HG03558 (cell line): ENCODE data around the gene SNAP29.
"Not testable (repeated sequence)": the region's sequence is repeated elsewhere in the genome, so short reads cannot be mapped to it uniquely, and the experiment has no call there.

Source experiments
- ATAC-seq: cut with Tn5 transposase; IDR thresholded peaks from one replicate; pipeline ENCODE4 v1.9.1; 2021; ENCODE audit warnings: moderate number of reproducible peaks; ENCODE audit not compliant: unreplicated experiment; ENCODE audit errors: extremely low read depth

Gene SNAP29

DNA sequence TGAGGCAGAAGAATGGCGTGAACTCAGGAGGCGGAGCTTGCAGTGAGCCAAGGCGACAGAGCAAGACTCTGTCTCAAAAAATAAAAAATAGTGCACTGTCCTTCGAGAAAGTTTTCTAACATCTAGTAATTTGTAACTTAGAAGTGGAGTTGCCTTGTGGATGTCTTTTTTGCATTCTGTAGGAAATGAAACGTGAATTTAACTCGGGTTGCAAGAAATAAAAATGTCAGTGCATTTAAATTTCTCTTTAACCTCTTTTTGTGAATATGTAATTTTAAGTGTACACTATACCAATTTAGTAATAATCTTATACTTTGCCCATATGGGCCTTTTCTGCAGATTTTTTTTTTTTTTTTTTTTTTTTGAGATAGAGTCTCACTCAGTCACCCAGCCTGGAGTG, 32.2 kb downstream of the SNAP29 start:
- ATAC-seq: no peak

DNA sequence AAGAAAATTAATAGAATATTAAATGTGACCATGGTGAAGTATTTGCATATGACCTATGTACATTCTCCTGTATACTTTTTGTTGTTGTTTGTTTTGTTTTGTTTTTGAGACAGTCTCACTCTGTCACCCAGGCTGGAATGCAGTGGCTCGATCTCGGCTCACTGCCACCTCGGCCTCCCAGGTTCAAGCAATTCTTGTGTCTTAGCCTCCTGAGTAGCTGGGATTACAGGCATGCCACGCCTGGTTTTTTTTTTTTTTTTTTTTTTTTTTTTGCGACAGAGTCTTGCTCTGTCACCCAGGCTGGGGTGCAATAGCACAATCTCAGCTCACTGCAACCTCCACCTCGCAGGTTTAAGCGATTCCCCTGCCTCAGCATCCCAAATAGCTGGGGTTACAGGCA, 38.9 kb downstream of the SNAP29 start:
- not testable (repeated sequence) for ATAC-seq

GRCh38 chr22:20899827-20900423, 41.1 kb downstream of the SNAP29 start:
- no peak for ATAC-seq

DNA sequence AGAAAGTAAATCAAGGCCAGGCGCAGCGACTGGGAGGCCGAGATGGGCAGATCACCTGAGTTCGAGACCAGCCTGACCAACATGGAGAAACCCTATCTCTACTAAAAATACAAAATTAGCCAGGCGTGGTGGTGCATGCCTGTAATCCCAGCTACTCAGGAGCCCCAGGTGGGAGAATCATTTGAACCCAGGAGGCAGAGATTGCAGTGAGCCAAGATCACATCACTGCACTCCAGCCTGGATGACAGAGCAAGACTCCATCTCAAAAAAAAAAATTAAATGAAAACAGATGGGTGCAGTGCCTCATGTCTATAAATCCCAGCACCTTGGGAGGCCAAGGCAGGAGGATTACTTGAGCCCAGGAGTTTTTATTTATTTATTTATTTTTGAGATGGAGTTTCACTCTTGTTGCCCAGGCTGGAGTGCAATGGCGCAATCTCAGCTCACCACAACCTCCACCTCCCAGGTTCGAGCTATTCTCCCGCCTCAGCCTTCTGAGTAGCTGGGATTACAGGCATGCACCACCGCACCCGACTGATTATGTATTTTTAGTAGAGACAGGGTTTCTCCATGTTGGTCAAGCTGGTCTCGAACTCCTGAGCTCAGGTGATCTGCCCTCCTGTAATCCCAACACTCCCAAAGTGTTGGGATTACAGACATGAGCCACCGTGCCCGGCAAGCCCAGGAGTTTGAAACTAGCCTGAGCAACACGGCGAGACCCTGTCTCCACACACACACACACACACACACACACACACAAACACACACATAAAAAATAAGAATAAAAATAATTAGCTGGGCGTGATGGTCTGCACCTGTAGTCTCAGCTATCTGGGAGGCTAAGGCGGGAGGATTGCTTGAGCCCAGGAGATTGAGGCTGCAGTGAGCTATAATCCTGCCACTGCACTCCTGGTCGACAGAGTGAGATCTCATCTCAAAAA, 42.6 kb downstream of the SNAP29 start:
- not testable (repeated sequence) for ATAC-seq

GRCh38 chr22:20903093-20903492, 44.3 kb downstream of the SNAP29 start:
- no peak for ATAC-seq

GRCh38 chr22:20904008-20904979, 45.5 kb downstream of the SNAP29 start:
- no peak for ATAC-seq

- no peak for ATAC-seq
Measured at GRCh38 chr22:20904980-20905355, 46.2 kb downstream of the SNAP29 start.

DNA sequence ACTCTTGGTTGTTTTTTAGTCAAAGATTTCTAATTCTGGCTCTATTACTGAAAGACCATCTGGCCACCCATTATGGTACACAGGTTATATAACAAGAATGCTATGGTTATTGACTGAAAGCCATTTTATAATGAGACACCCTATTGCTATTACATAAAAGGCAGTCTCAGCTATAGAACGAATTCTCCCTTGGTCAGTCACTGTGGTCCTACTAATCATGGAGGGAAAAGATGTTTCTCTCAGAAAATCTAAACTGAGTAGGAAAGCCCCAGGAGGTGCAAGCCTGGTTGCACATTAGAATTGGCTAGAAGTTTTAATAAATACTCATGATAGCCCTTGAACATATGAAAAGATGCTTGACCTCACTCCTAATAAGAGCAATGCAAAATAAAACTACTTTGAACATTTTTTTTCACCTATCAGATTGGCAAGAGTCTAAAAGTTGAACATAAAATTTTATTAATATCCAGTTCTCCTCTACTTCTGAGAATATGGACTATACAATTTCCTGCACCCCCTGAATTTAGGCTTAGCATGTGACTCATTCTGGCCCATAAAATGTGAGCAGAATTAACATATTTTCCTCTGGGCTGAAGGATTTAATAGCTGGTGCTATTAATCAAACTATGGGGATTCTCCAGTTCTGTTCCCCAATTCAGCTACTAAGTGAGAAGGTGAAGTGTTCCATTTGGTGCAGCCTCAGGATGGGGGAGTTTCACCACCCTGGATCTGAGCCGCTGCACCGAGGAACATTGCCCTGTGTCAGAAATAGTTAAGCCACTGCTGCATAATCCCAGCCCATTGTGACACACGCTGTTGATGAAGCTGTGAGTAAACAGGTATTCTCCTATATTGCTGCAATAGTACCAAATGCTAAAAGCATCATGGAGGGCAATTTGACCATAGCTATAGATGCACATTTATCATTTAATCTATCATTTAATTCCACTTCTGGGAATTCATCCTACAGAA, 46.9 kb downstream of the SNAP29 start:
- ATAC-seq: no peak

- ATAC-seq: no peak
Measured at GRCh38 chr22:20906387-20906767, 47.6 kb downstream of the SNAP29 start.

- not testable (repeated sequence) for ATAC-seq
Measured at GRCh38 chr22:20908717-20909116, 49.9 kb downstream of the SNAP29 start.

DNA sequence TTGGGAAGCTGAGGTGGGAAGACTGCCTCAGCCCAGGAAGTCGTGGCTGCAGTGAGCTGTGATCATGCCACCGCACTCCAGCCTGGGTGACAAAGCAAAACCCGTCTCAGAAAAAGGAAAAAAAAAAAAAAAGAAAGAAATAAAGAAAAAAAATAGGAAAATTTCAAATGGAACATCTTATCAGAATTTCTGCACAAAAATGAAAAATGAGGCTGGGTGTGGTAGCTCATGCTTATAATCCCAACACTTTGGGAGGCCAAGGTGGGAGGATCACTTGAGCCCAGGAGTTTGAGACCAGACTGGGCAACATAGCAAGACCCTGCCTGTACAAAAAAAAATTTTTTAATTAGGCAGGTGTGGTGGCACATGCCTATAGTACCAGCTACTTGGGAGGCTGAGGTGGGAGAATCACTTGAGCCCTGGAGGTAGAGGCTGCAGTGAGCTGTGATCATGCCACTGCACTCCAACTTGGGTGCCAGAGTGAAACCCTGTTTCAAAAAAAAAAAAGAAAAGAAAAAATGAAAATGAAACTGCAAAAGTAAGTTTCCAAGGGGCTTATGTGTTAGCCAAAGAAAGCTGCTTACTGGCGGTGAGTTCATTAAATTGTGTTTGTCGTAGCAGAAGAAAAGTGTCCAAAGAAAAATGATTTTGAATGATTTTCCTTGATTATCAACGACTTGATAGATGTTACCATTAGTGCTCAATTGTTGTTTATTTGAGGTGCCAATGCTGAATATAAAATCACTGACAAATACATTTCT, 50.9 kb downstream of the SNAP29 start:
- ATAC-seq: no peak

- no peak for ATAC-seq
Measured at GRCh38 chr22:20912494-20912893, 53.7 kb downstream of the SNAP29 start.

GRCh38 chr22:20916916-20917810, 58.4 kb downstream of the SNAP29 start, which contains the start of gene CRKL:
Gene CRKL (plus strand): TSS chr22:20917407. CDS start chr22:20917935, 528 bp downstream.
- peak; percentile 81 for ATAC-seq

- no peak for ATAC-seq
Measured at GRCh38 chr22:20918663-20919218, 59.9 kb downstream of the SNAP29 start.

GRCh38 chr22:20919718-20920117, 60.9 kb downstream of the SNAP29 start:
- ATAC-seq: no peak

- ATAC-seq: no peak
Measured at GRCh38 chr22:20920881-20921203, 62.0 kb downstream of the SNAP29 start.

- no peak for ATAC-seq
Measured at GRCh38 chr22:20922141-20922751, 63.4 kb downstream of the SNAP29 start.
